HG02981 (cell line): ENCODE results near the gene TMEM184A.

ENCODE experiments used
- ATAC-seq: cut with Tn5 transposase; IDR thresholded peaks from one replicate; pipeline ENCODE4 v1.9.1; 2021; ENCODE audit warnings: mild to moderate bottlenecking, moderate library complexity; ENCODE audit not compliant: unreplicated experiment

The TMEM184A gene

GRCh38 chr7:1555813-1556543, at the start of gene TMEM184A:
Gene TMEM184A (minus strand): TSS chr7:1556205. CDS start chr7:1555484, 721 bp downstream.
- no peak for ATAC-seq

GRCh38 chr7:1604383-1604782, 48.4 kb upstream of the TMEM184A start:
- no peak for ATAC-seq

- no peak for ATAC-seq
Measured at GRCh38 chr7:1603346-1604225, 47.6 kb upstream of the TMEM184A start.

GRCh38 chr7:1602386-1602785, 46.4 kb upstream of the TMEM184A start:
- ATAC-seq: no peak

- no peak for ATAC-seq
Measured at GRCh38 chr7:1601956-1602355, 46.0 kb upstream of the TMEM184A start.

- ATAC-seq: no peak
Measured at GRCh38 chr7:1599640-1600395, 43.8 kb upstream of the TMEM184A start.

GRCh38 chr7:1598961-1599639, 43.1 kb upstream of the TMEM184A start:
- ATAC-seq: no peak

GRCh38 chr7:1598286-1598685, 42.3 kb upstream of the TMEM184A start:
- ATAC-seq: no peak

GRCh38 chr7:1597791-1598190, 41.8 kb upstream of the TMEM184A start:
- ATAC-seq: no peak

GRCh38 chr7:1597066-1597760, 41.2 kb upstream of the TMEM184A start:
- ATAC-seq: no peak

GRCh38 chr7:1596181-1597043, 40.4 kb upstream of the TMEM184A start:
- ATAC-seq: no peak

GRCh38 chr7:1595636-1596035, 39.6 kb upstream of the TMEM184A start:
- no peak for ATAC-seq

GRCh38 chr7:1595027-1595426, 39.0 kb upstream of the TMEM184A start:
- ATAC-seq: no peak

- ATAC-seq: no peak
Measured at GRCh38 chr7:1593904-1594421, 38.0 kb upstream of the TMEM184A start.

GRCh38 chr7:1593091-1593866, 37.3 kb upstream of the TMEM184A start:
- ATAC-seq: no peak

GRCh38 chr7:1592299-1592871, 36.4 kb upstream of the TMEM184A start:
- no peak for ATAC-seq

GRCh38 chr7:1591876-1592275, 35.9 kb upstream of the TMEM184A start:
- no peak for ATAC-seq

GRCh38 chr7:1591396-1591795, 35.4 kb upstream of the TMEM184A start:
- ATAC-seq: no peak
